Keratinocyte (primary cell): ENCODE results near the gene RORB. TPM values are rescaled to one million over a fixed set of nuclear protein-coding genes. Genes with fewer than 3 reads are reported as not detected.

Source experiments
- DNase-seq: peaks from one replicate; pipeline ENCODE4 v3.0.0-alpha.2; 2011; ENCODE audit warnings: low read depth, missing footprints, low spot score
- FAIRE-seq: peaks from 2 replicates; lab custom pipeline; 2011; peaks lifted over from hg19 to GRCh38; lab: Jason Lieb, UNC
- H2AFZ ChIP-seq: 2 replicates; pipeline ENCODE4 v1.6.0; 2012; ENCODE audit warnings: low read length, control low read depth, inconsistent platforms; ENCODE audit not compliant: control insufficient read depth
- H3K27ac ChIP-seq: 2 replicates; pipeline ENCODE4 v1.5.1; 2011; ENCODE audit warnings: low read length; ENCODE audit not compliant: control insufficient read depth, insufficient read depth
- H3K27me3 ChIP-seq: 3 replicates; pipeline ENCODE4 v1.6.0; 2011; ENCODE audit warnings: low read length; ENCODE audit not compliant: control insufficient read depth, insufficient read depth; ENCODE audit errors: extremely low read depth
- H3K36me3 ChIP-seq, 2 experiments: 2 replicates in 1 of 2; 3 replicates in 1 of 2; pipeline ENCODE4 v1.5.1; 2011; ENCODE audit warnings: low read length in 2 of 2, mild to moderate bottlenecking in 1 of 2; ENCODE audit not compliant: control insufficient read depth in 2 of 2, insufficient read depth in 2 of 2; ENCODE audit errors: extremely low read depth in 1 of 2
- H3K4me1 ChIP-seq: 3 replicates; pipeline ENCODE4 v1.5.1; 2011; ENCODE audit warnings: low read length; ENCODE audit not compliant: control insufficient read depth, insufficient read depth; ENCODE audit errors: extremely low read depth
- H3K4me2 ChIP-seq: 3 replicates; pipeline ENCODE4 v1.6.0; 2011; ENCODE audit warnings: low read depth, low read length; ENCODE audit not compliant: control insufficient read depth, insufficient read depth; ENCODE audit errors: extremely low read depth
- H3K4me3 ChIP-seq, 3 experiments: fragments of 200-600 bp in 1 of 3; sonication (generic) in 1 of 3; 2 replicates in 2 of 3; 3 replicates in 1 of 3; pipeline ENCODE4 v1.5.1; 2011 to 2016; ENCODE audit warnings: low read length in 3 of 3, mild to moderate bottlenecking in 3 of 3, control low read depth in 2 of 3, inconsistent platforms in 1 of 3, low read depth in 1 of 3, mixed read lengths in 1 of 3, mixed run types in 1 of 3, moderate library complexity in 1 of 3; ENCODE audit not compliant: control insufficient read depth in 2 of 3, insufficient read depth in 2 of 3; ENCODE audit errors: extremely low read depth in 1 of 3
- H3K79me2 ChIP-seq: 2 replicates; pipeline ENCODE4 v1.6.0; 2012; ENCODE audit warnings: low read length; ENCODE audit not compliant: control insufficient read depth, insufficient read depth
- H3K9ac ChIP-seq: 3 replicates; pipeline ENCODE4 v1.6.0; 2011; ENCODE audit warnings: low read length; ENCODE audit not compliant: control insufficient read depth, insufficient read depth; ENCODE audit errors: extremely low read depth
- H3K9me1 ChIP-seq: 3 replicates; pipeline ENCODE4 v1.6.0; 2011; ENCODE audit warnings: low read length; ENCODE audit not compliant: control insufficient read depth, insufficient read depth; ENCODE audit errors: extremely low read depth
- H3K9me3 ChIP-seq: 2 replicates; pipeline ENCODE4 v1.5.1; 2012; ENCODE audit warnings: low read depth, low read length; ENCODE audit not compliant: control insufficient read depth
- H4K20me1 ChIP-seq: 3 replicates; pipeline ENCODE4 v1.6.0; 2011; ENCODE audit warnings: low read length; ENCODE audit not compliant: control insufficient read depth, insufficient read depth; ENCODE audit errors: extremely low read depth
- EZH2 ChIP-seq: IDR thresholded peaks from one replicate; pipeline ENCODE4 v1.6.1; 2012; ENCODE audit warnings: inconsistent platforms, mild to moderate bottlenecking, low read length, moderate library complexity
- dilution Hi-C: fragments of 300-500 bp; cut with MboI; formaldehyde crosslinking; loops from one replicate; pipeline ENCODE4 v1.7.0; 2020; ENCODE audit warnings: low sequenced_read_pairs; ENCODE audit not compliant: extremely low pct_ligation_motif_present
- polyA plus RNA-seq, 5 experiments: library from polyadenylated mRNA; depleted of rRNA in 3 of 5; stranded (reverse) in 3 of 5; stranded (forward) in 1 of 5; unstranded in 1 of 5; fragments of >200 nt; gene quantifications; 1 replicate in 1 of 5; 2 replicates in 3 of 5; 3 replicates in 1 of 5; pipeline versions ENCODE4 v1.2.1 to v1.2.3, GENCODE V29; 2011 to 2012; ENCODE audit warnings: missing spikeins in 2 of 5, low read depth in 1 of 5, low replicate concordance in 1 of 5
- TF ChIP-seq, protein P1 (sequence below), 3 experiments: IDR thresholded peaks in 1 of 3; conservative IDR thresholded peaks in 1 of 3; optimal IDR thresholded peaks in 1 of 3; 2 replicates in 2 of 3; 3 replicates in 1 of 3; pipeline versions ENCODE3 to v1.5.1; 2011; ENCODE audit warnings: low read length in 3 of 3, mild to moderate bottlenecking in 3 of 3, moderate library complexity in 2 of 3, control low read depth in 1 of 3, inconsistent platforms in 1 of 3; ENCODE audit not compliant: insufficient read depth in 2 of 3; ENCODE audit errors: extremely low read depth in 1 of 3

Gene RORB
- polyA plus RNA-seq, 1 donor (not counting 4 experiments of a cell fraction or from before 2014, with no cell fraction given): not detected

DNA sequence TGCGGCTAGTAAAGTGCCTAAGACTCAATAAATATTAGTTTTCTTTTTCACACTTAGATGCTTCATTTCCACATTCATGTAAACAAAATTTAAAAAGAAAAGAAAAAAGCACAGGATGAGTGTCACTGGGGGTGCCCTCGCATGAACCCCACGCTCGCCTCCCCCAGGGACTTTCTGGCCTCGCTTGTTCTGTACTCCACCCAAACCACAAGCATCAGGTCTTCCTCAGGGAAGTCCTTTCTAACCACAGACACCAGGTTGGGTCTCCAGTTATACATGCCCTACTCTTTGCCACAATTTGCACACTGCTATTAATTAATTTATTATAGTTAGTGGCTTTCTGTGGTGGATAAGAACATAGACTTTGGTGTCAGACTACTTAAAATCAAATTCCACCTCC, 92.4 kb downstream of the RORB start:
- H2AFZ ChIP-seq: no peak overlapping the region
- no peak for DNase-seq
- no peaks in the 10 kb centered on the region for H3K4me1 ChIP-seq
- H3K36me3 ChIP-seq: no peaks in the 10 kb centered on the region
- H4K20me1 ChIP-seq: no peaks in the 10 kb centered on the region
- H3K9me3 ChIP-seq: no peaks in the 10 kb centered on the region
- dilution Hi-C loops: no loop called here
- no peak overlapping the region for H3K9ac ChIP-seq
- H3K27ac ChIP-seq: no peak overlapping the region
- no peak overlapping the region for H3K4me3 ChIP-seq
- no peaks in the 10 kb centered on the region for H3K79me2 ChIP-seq
- FAIRE-seq: no peak
- no peak for TF ChIP-seq EZH2
- TF ChIP-seq, protein P1, sequence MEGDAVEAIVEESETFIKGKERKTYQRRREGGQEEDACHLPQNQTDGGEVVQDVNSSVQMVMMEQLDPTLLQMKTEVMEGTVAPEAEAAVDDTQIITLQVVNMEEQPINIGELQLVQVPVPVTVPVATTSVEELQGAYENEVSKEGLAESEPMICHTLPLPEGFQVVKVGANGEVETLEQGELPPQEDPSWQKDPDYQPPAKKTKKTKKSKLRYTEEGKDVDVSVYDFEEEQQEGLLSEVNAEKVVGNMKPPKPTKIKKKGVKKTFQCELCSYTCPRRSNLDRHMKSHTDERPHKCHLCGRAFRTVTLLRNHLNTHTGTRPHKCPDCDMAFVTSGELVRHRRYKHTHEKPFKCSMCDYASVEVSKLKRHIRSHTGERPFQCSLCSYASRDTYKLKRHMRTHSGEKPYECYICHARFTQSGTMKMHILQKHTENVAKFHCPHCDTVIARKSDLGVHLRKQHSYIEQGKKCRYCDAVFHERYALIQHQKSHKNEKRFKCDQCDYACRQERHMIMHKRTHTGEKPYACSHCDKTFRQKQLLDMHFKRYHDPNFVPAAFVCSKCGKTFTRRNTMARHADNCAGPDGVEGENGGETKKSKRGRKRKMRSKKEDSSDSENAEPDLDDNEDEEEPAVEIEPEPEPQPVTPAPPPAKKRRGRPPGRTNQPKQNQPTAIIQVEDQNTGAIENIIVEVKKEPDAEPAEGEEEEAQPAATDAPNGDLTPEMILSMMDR (optimal IDR thresholded peaks at IDR 0.05 in 1 of 3, IDR thresholded peaks at IDR 0.05 in 1 of 3, conservative IDR thresholded peaks at IDR 0.05 in 1 of 3; ENCODE audit: extremely low read depth in 1 of 3, insufficient read depth in 2 of 3, low read length in 3 of 3): no peak
- no peak overlapping the region for H3K4me2 ChIP-seq
- no peaks in the 10 kb centered on the region for H3K27me3 ChIP-seq
- H3K9me1 ChIP-seq: no peaks in the 10 kb centered on the region

DNA sequence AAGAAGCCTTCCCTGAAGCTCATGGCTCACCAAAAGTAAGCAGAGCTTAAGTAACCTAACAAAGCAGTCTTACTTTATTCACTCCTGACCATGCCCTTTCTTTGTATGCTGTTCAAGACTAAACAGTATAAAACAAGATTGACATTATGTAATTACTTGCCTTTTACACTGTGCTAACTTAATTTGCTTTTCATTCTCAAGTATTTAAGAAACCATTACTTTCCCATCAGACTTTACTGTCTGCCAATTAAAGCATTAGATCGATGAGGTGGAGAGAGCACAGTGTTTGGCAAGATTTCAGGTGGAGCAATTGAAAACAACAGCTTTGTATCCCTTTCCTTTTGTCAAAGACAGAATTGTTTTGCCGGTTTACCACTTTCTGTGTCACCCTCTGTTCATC, 98.2 kb downstream of the RORB start:
- no peaks in the 10 kb centered on the region for H3K4me1 ChIP-seq
- H4K20me1 ChIP-seq: no peaks in the 10 kb centered on the region
- no peaks in the 10 kb centered on the region for H3K9me3 ChIP-seq
- no peak overlapping the region for H2AFZ ChIP-seq
- H3K9me1 ChIP-seq: no peaks in the 10 kb centered on the region
- H3K36me3 ChIP-seq: no peaks in the 10 kb centered on the region
- dilution Hi-C loops: no loop called here
- DNase-seq: no peak
- no peaks in the 10 kb centered on the region for H3K79me2 ChIP-seq
- no peaks in the 10 kb centered on the region for H3K27me3 ChIP-seq
- H3K4me2 ChIP-seq: no peak overlapping the region
- no peak overlapping the region for H3K27ac ChIP-seq
- no peak for FAIRE-seq
- H3K4me3 ChIP-seq: no peak overlapping the region
- H3K9ac ChIP-seq: no peak overlapping the region
- no peak for TF ChIP-seq EZH2
- TF ChIP-seq, protein P1 (optimal IDR thresholded peaks at IDR 0.05 in 1 of 3, IDR thresholded peaks at IDR 0.05 in 1 of 3, conservative IDR thresholded peaks at IDR 0.05 in 1 of 3; ENCODE audit: extremely low read depth in 1 of 3, insufficient read depth in 2 of 3, low read length in 3 of 3): no peak
